GM12891 (cell line): ENCODE results near the gene GPR61.
A peak's percentile ranks its signal among the peaks of the same experiment; 100 is the strongest.

Experiments used
- DNase-seq: peaks from one replicate; pipeline ENCODE4 v3.0.0; 2011; ENCODE audit warnings: low spot score; ENCODE audit not compliant: insufficient read length
- FAIRE-seq: peaks from 2 replicates; lab custom pipeline; 2011; peaks lifted over from hg19 to GRCh38; lab: Jason Lieb, UNC
- PAX5 ChIP-seq: IDR thresholded peaks from 2 replicates; pipeline ENCODE4 v1.6.1; 2011; ENCODE audit warnings: low read length, moderate library complexity, mild to moderate bottlenecking; ENCODE audit not compliant: insufficient read depth, severe bottlenecking
- POLR2A ChIP-seq: IDR thresholded peaks from 2 replicates; pipeline ENCODE4 v1.6.1; 2011; ENCODE audit warnings: low read depth, low read length, control low read depth
- POLR2AphosphoS5 ChIP-seq: IDR thresholded peaks from 2 replicates; pipeline ENCODE4 v1.6.1; 2011; ENCODE audit warnings: low read depth, low read length, control low read depth
- POU2F2 ChIP-seq: IDR thresholded peaks from 2 replicates; pipeline ENCODE4 v1.6.1; 2011; ENCODE audit warnings: low read depth, mild to moderate bottlenecking, control low read depth, low read length, moderate library complexity
- SPI1 ChIP-seq: IDR thresholded peaks from 2 replicates; pipeline ENCODE4 v1.6.1; 2011; ENCODE audit warnings: low read depth, low read length, control low read depth
- TAF1 ChIP-seq: IDR thresholded peaks from 2 replicates; pipeline ENCODE4 v1.6.1; 2011; ENCODE audit warnings: low read depth, low read length, control low read depth

The GPR61 gene

DNA sequence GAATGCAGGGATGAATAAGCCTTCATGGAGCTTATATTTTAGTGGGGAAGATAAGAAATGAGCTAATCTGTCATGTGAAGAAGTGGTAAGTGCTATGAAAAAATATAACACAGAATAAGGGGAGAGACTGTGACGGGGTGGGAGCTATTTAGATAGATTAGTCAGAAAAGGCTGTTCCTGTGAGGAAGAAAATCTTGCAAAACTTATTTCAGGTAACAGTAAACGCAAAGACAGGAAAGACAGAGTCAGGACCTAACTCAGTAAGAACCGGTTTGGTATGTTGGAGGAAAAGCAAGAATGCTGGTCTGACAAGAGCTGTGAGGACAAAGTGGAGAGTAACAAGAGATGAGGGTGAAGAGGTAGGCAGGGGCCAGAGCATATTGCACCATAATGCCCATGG lies 30.7 kb downstream of the GPR61 start:
- no peak for TF ChIP-seq SPI1
- TF ChIP-seq PAX5: no peak
- no peak for TF ChIP-seq POU2F2
- DNase-seq: no peak

DNA sequence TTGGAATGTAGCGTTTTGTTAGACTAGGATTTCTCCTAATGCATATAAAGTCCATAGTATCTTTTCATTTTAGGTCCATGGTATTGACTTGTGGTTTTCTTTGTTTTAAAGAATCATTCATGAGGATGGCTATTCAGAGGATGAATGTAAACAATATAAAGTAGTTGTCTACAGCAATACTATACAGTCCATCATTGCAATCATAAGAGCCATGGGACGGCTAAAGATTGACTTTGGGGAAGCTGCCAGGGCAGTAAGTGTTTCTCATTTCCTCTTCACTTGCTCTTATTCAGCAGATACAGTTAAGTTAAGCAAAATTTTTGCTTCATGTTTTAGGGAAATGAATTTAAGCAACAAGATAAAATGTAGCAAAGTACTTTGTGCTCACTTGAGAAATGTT lies 34.1 kb downstream of the GPR61 start:
- DNase-seq (no peak), FAIRE-seq (no peak)
- TF ChIP-seq SPI1: 0 out of 2 replicates have a peak, but pooled peaks have one; percentile 39
- no peak for TF ChIP-seq TAF1

More for the DNA sequence above, 30.7 kb downstream of the GPR61 start:
- no peak for FAIRE-seq

DNA sequence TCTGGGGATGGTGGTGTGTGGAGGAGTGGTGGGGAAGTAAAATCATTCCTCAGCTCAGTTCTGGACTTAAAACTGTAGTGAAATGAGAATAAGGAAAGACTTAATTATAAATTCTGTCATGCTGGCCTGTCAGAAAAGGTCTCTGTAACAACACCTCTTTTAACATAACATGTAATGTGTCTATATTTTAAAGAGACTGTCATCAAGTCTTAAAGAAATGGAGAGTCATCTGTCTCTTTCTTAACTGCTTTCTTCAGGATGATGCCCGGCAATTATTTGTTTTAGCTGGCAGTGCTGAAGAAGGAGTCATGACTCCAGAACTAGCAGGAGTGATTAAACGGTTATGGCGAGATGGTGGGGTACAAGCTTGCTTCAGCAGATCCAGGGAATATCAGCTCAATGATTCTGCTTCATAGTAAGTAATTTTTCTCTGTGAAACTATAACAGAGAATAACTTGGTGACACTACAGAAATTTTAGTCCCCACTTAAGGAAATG lies 39.3 kb downstream of the GPR61 start:
- FAIRE-seq: no peak
- DNase-seq: no peak

DNA sequence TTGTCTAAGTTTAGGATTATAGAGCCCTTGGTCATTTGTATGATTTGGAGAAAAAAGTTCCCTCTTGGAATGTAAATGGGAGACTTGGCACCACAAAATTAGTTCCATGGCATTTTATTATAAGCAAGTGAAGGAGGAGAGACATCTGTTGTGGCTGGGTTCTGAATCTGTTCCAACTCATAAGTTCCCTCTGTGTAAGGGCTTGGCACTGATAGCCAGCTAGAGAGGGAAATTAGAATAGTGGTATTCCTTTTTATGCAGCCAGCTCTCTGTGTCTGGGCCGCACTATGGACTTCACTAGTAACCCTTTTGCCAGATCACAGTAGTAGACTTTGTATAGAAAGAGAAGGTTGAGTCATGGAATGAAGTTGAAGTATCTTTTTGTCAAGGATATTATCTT lies 39.8 kb downstream of the GPR61 start:
- TF ChIP-seq POLR2AphosphoS5 (no peak), TAF1 (no peak), PAX5 (no peak), SPI1 (no peak), POU2F2 (no peak)
- DNase-seq: no peak
- FAIRE-seq: no peak

More for the DNA sequence above, 39.3 kb downstream of the GPR61 start:
- TF ChIP-seq SPI1: no peak
- TF ChIP-seq POU2F2: no peak
- no peak for TF ChIP-seq POLR2A
- no peak for TF ChIP-seq PAX5
- no peak for TF ChIP-seq TAF1
- TF ChIP-seq POLR2AphosphoS5: no peak

DNA sequence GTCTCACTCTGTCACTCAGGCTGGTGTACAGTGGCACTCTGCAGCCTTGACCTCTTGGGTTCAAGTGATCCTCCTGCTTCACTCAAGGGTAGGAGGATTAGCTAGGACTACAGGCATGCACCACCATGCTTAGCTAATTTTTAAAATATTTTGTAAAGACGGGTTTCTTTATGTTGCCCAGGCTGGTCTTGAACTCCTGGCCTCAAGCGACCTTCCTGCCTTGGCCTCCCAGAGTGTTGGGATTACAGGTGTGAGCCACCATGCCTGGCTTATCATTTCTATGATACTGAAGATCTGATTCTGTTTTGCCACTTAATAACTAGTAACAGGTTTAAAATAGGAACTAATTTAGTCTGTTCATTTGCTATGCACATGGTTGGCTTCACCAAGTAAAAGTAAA lies 42.3 kb downstream of the GPR61 start:
- FAIRE-seq: no peak
- DNase-seq: no peak
- TF ChIP-seq PAX5 (no peak), SPI1 (no peak), POLR2AphosphoS5 (no peak), TAF1 (no peak), POLR2A (no peak), POU2F2 (no peak)

DNA sequence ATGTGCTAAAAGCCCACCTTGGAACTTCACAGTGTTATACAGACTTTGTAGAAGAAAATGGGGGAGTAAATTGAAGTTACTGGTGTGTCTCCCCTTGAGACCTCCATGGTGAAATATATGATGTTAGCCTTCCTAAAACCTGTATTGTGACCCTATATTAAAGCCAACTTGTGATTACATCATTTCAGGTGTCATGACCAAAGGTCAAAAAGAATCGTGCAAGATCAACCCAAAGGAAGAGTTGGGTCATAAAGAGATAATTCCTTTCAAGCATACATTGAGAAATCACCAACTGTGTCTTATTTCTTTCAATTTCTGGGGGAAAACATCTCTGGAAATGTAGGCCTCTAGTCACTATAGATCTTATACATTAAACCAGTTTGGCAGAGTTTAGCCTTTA lies 45.1 kb downstream of the GPR61 start:
- no peak for DNase-seq
- no peak for FAIRE-seq
- no peak for TF ChIP-seq TAF1

DNA sequence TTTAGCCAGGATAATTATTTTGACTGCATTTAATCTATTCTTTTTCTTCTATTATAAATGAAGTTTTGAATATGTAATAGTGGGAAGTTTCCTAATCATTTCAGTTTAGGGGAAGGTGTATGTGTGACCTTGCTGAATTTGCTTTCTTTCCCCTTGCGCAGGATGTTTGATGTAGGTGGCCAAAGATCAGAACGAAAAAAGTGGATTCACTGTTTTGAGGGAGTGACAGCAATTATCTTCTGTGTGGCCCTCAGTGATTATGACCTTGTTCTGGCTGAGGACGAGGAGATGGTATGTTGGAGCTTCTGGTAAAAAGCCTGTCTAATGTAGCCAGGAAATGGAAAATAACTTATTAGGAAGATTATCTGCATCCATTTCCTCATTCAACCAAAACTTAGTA lies 46.4 kb downstream of the GPR61 start:
- no peak for FAIRE-seq
- TF ChIP-seq POLR2A (no peak), POU2F2 (no peak), POLR2AphosphoS5 (no peak)
- no peak for DNase-seq

DNA sequence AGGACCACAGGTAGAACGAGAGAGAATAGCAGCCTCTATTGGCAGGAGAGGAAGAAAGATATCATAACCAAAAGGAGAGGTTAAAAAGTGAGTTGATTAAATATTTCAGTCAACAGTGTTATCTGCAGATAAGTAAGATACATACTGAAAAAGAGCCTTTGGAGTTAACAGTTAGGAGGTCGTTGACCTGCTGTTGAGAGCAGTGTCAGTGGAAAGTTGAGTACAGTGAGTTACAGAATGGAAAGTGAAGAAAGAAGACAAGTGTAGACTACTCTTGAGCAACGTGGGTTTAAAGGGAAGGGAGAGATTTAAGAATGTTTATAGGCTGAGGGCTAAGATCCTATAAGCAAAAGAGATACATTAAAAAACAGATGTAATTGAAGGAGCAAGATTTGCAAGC lies 49.5 kb downstream of the GPR61 start:
- TF ChIP-seq SPI1: no peak
- TF ChIP-seq POLR2AphosphoS5: no peak
- TF ChIP-seq TAF1: no peak
- TF ChIP-seq POLR2A: no peak
- no peak for TF ChIP-seq PAX5
- no peak for TF ChIP-seq POU2F2
- DNase-seq (no peak), FAIRE-seq (no peak)

DNA sequence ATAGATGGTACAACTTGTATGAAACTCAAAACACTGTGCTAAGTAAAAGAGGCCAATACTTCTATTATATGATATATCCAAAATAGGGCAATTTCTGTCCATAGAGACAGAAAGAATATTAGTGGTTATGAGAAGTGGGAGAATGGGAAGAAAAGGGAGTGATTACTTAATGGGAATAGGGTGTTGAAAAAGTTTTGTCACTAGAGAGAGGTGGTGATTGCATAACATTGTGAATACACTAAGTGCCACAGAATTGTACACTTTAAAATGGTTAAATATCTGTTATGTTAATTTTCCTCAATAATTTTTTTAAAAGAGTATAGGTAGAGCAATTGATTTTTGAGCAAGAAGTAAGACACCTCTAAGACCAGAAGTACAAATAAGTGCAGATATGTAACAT lies 50.0 kb downstream of the GPR61 start:
- no peak for FAIRE-seq
- TF ChIP-seq POU2F2: no peak
- no peak for DNase-seq

DNA sequence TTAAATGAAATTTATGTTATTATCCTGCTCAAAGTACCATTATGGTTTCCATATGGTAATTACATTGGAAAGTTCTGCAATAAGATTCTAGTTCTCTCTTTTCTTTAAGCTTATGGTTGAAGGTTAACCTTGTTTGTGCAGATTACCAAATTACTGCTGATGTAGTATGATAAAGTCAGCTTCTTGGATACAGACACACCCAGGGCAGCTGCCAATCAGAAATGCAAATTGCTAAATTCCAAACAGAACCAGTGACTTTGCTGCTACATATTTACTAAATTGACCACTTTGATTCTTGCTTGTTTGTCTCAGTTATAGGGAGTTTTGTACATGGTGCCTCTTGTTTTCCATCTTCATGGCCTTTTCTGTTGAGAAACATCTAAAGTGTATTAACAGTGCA lies 53.2 kb downstream of the GPR61 start:
- TF ChIP-seq POLR2A: no peak
- no peak for TF ChIP-seq SPI1
- no peak for TF ChIP-seq PAX5
- no peak for TF ChIP-seq TAF1
- TF ChIP-seq POLR2AphosphoS5: no peak
- TF ChIP-seq POU2F2: no peak
- FAIRE-seq (no peak), DNase-seq (no peak)

DNA sequence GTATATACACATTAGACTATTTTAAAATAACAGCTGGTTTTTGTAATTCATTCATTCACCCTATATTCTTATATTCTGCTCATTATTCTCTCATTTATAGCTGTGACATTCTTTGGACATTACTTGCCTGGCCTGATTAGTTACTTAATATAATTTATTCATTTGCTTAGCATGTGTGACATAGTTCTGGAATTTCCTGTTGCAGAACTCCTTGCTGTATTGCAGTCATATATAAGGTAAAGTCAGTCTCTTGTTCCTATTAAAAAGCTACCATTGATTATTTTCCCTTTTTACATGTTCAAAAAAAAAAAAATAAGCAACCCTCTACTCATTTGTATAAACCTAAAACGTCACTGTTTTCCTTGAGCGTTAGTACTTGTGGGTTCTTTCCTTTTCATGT lies 55.9 kb downstream of the GPR61 start:
- FAIRE-seq: no peak
- TF ChIP-seq POLR2A (no peak), TAF1 (no peak), POU2F2 (no peak), POLR2AphosphoS5 (no peak), PAX5 (no peak)
- no peak for DNase-seq
